Lung (tissue), 12 donors: ENCODE data around the gene TTLL5. TPM values are rescaled to one million over a fixed set of nuclear protein-coding genes. Genes with fewer than 3 reads are reported as not detected.

Source experiments
- ATAC-seq: fragments of 200-7000 bp; cut with Tn5 transposase; one replicate; pipeline ENCODE4 v1.9.1; 2020; ENCODE audit warnings: moderate number of reproducible peaks; ENCODE audit not compliant: insufficient read depth, low FRiP score
- DNase-seq, 3 donors: peaks; one replicate each; pipeline ENCODE4 v3.0.0-alpha.2; 2013 to 2017
- H3K27ac ChIP-seq, 2 donors: one replicate each; pipeline ENCODE4 v1.5.1; 2013; ENCODE audit warnings: mild to moderate bottlenecking in 2 of 2, moderate library complexity in 2 of 2, control low read depth in 1 of 2, inconsistent platforms in 1 of 2, low read depth in 1 of 2, low read length in 1 of 2
- H3K27me3 ChIP-seq, 3 donors: one replicate each; pipeline ENCODE4 v1.5.1; 2013; ENCODE audit warnings: low read length in 2 of 3; ENCODE audit not compliant: control insufficient read depth in 3 of 3, insufficient read depth in 3 of 3
- H3K36me3 ChIP-seq, 4 donors: one replicate each; pipeline ENCODE4 v1.5.1; 2013; ENCODE audit warnings: low read length in 4 of 4, mild to moderate bottlenecking in 1 of 4, moderate library complexity in 1 of 4; ENCODE audit not compliant: control insufficient read depth in 4 of 4, insufficient read depth in 4 of 4
- H3K4me1 ChIP-seq, 5 donors: one replicate each; pipeline ENCODE4 v1.5.1; 2013; ENCODE audit warnings: low read length in 5 of 5, mild to moderate bottlenecking in 2 of 5, moderate library complexity in 1 of 5; ENCODE audit not compliant: control insufficient read depth in 5 of 5, insufficient read depth in 5 of 5
- H3K4me3 ChIP-seq: one replicate; pipeline ENCODE4 v1.5.1; 2013; ENCODE audit warnings: mild to moderate bottlenecking, control low read depth, moderate library complexity
- H3K9ac ChIP-seq, 2 donors: one replicate each; pipeline ENCODE4 v1.5.1; 2013; ENCODE audit warnings: low read length in 2 of 2, control low read depth in 1 of 2; ENCODE audit not compliant: insufficient read depth in 1 of 2
- H3K9me3 ChIP-seq, 4 donors: one replicate each; pipeline ENCODE4 v1.5.1; 2013; ENCODE audit warnings: low read length in 3 of 4, mild to moderate bottlenecking in 1 of 4, moderate library complexity in 1 of 4; ENCODE audit not compliant: control insufficient read depth in 4 of 4, insufficient read depth in 3 of 4
- CTCF ChIP-seq: IDR thresholded peaks from 2 replicates; pipeline ENCODE4 v1.5.1; 2012; ENCODE audit warnings: mild to moderate bottlenecking; ENCODE audit errors: control extremely low read depth, extremely low read depth
- WGBS, 2 donors: extraction: QIAGEN DNeasy Blood & Tissue Kit; methylation state at CpG; one replicate each; pipeline ENCODE4 v1.1.7; 2013; 5-methylcytosine and 5-hydroxymethylcytosine counted together
- polyA plus RNA-seq, 2 donors: library from polyadenylated mRNA; stranded (reverse); fragments of 200-250 nt; gene quantifications; one replicate each; pipeline ENCODE4 v1.2.1, GENCODE V29; 2013
- total RNA-seq, 2 donors: library from RNA; depleted of rRNA in 1 of 2; stranded (reverse); fragments of >200 nt in 1 of 2; gene quantifications; one replicate each; pipeline ENCODE4 v1.2.1, GENCODE V29; 2014 to 2021
- donor health status: control.
- donor health status: control.
- donor health status: Bipolar disorder and iron deficiency.
- donor health status: healthy.
- donor health status: DM: yes; HTN: yes; CAD: no.

Gene TTLL5
- total and polyA plus RNA-seq, 4 donors, result 10.3 to 58.6 (median 28.8) TPM

GRCh38 chr14:75614179-75614578 is 46.9 kb upstream of the TTLL5 start:
- no peak overlapping the region for H3K4me3 ChIP-seq
- no peak for TF ChIP-seq CTCF
- ATAC-seq, result no peak
- H3K4me1 ChIP-seq, result peaks cover 0 to 3% (median 0%) of the 10 kb centered on the region in 5 donors
- no peak for DNase-seq
- no peak overlapping the region for H3K9ac ChIP-seq
- H3K27ac ChIP-seq, result no peak overlapping the region
- H3K27me3 ChIP-seq, result no peaks in the 10 kb centered on the region
- peaks cover 0 to 2% (median 0%) of the 10 kb centered on the region in 4 donors for H3K9me3 ChIP-seq
- no peaks in the 10 kb centered on the region for H3K36me3 ChIP-seq
- 41 to 62% methylated on average over 4 of the region's 4 CpGs for WGBS, 2 donors

- peak; percentile 62 for ATAC-seq
- H3K27ac ChIP-seq, result peak overlapping the region in 1 of 2 donors; percentile 18
- no peak overlapping the region for H3K9ac ChIP-seq
- no peak for DNase-seq
- H3K4me1 ChIP-seq, result peaks cover 0 to 3% (median 0%) of the 10 kb centered on the region in 5 donors
- no peaks in the 10 kb centered on the region for H3K36me3 ChIP-seq
- no peaks in the 10 kb centered on the region for H3K27me3 ChIP-seq
- no peak overlapping the region for H3K4me3 ChIP-seq
- WGBS, 2 donors, result 43 to 63% methylated on average over 4 of the region's 4 CpGs
- no peak for TF ChIP-seq CTCF
- peaks cover 0 to 2% (median 0%) of the 10 kb centered on the region in 4 donors for H3K9me3 ChIP-seq
Measured at GRCh38 chr14:75615200-75615599, 45.8 kb upstream of the TTLL5 start.

GRCh38 chr14:75619548-75619947 is 41.5 kb upstream of the TTLL5 start:
- WGBS, 2 donors, result 82 to 86% methylated on average over 1 of the region's 1 CpG
- H3K36me3 ChIP-seq, result no peaks in the 10 kb centered on the region
- DNase-seq, result no peak
- no peak overlapping the region for H3K9ac ChIP-seq
- H3K4me1 ChIP-seq, result peaks cover 0 to 2% (median 0%) of the 10 kb centered on the region in 5 donors
- no peaks in the 10 kb centered on the region for H3K27me3 ChIP-seq
- ATAC-seq, result no peak
- H3K27ac ChIP-seq, result no peak overlapping the region
- no peak overlapping the region for H3K4me3 ChIP-seq
- no peak for TF ChIP-seq CTCF
- H3K9me3 ChIP-seq, result no peaks in the 10 kb centered on the region

GRCh38 chr14:75625034-75625433 is 36.0 kb upstream of the TTLL5 start:
- no peak for ATAC-seq
- Histone ChIP-seq H3K4me3 (no peak overlapping the region), H3K36me3 (peaks cover 0 to 5% (median 0%) of the 10 kb centered on the region in 4 donors), H3K27ac (no peak overlapping the region), H3K4me1 (peaks cover 0 to 2% (median 0%) of the 10 kb centered on the region in 5 donors), H3K9ac (no peak overlapping the region), H3K27me3 (no peaks in the 10 kb centered on the region), H3K9me3 (no peaks in the 10 kb centered on the region)
- DNase-seq, result no peak
- no peak for TF ChIP-seq CTCF
- WGBS, 2 donors, result 94 to 96% methylated on average over 3 of the region's 3 CpGs
